IMR-90 (cell line): Measurements from ENCODE around the gene CDADC1. TPM values are rescaled to one million over a fixed set of nuclear protein-coding genes. Genes with fewer than 3 reads are reported as not detected.

Source experiments
- ATAC-seq: fragments of 200-7000 bp; cut with Tn5 transposase; 2 replicates; pipeline ENCODE4 v1.9.1; 2020; ENCODE audit warnings: low read depth, mild to moderate bottlenecking, moderate library complexity
- BruUV-seq: library from RNA; stranded (reverse); fragments of 400-500 nt; replicated peaks from 2 replicates; lab custom pipeline; 2021; lab: Mats Ljungman, UMichigan
- CTCF ChIA-PET: fragments of 300-600 bp; formaldehyde crosslinking; extraction: SDS; loops from one replicate; lab custom pipeline; 2021; ENCODE audit warnings: antibody characterized with exemption; lab: Yijun Ruan, JAX
- POLR2A ChIA-PET: fragments of 300-600 bp; sonication (Branson Sonifier 250); formaldehyde crosslinking; loops from one replicate; lab custom pipeline; 2022; ENCODE audit warnings: antibody characterized with exemption; ENCODE audit not compliant: unreplicated experiment; lab: Charles Lee
- DNase-seq: peaks from one replicate; pipeline ENCODE4 v3.0.0; 2013
- H2AFZ ChIP-seq: replicated peaks from 2 replicates; pipeline ENCODE3; 2013; ENCODE audit warnings: low read length, mild to moderate bottlenecking; ENCODE audit not compliant: poor library complexity
- H2AK5ac ChIP-seq: 2 replicates; pipeline ENCODE4 v1.6.1; 2013; ENCODE audit warnings: low read depth, low read length, inconsistent platforms
- H2AK9ac ChIP-seq: replicated peaks from 2 replicates; pipeline ENCODE3; 2013; ENCODE audit warnings: mild to moderate bottlenecking, low read depth, low read length, moderate library complexity; ENCODE audit not compliant: poor library complexity
- H2BK120ac ChIP-seq: 2 replicates; pipeline ENCODE4 v1.6.1; 2013; ENCODE audit warnings: low read depth, low read length, inconsistent platforms
- H2BK15ac ChIP-seq: 3 replicates; pipeline ENCODE4 v1.6.1; 2013; ENCODE audit warnings: low read depth, low read length, inconsistent platforms
- H2BK20ac ChIP-seq: 2 replicates; pipeline ENCODE4 v1.6.1; 2013; ENCODE audit warnings: low read depth, mild to moderate bottlenecking, inconsistent platforms, low read length, moderate library complexity
- H2BK5ac ChIP-seq: 2 replicates; pipeline ENCODE4 v1.6.1; 2013; ENCODE audit warnings: mild to moderate bottlenecking, low read depth, low read length, inconsistent platforms; ENCODE audit not compliant: poor library complexity, severe bottlenecking
- H3K14ac ChIP-seq: replicated peaks from 2 replicates; pipeline ENCODE4 v1.6.1; 2013; ENCODE audit warnings: low read depth, low read length, inconsistent platforms
- H3K18ac ChIP-seq: 2 replicates; pipeline ENCODE4 v1.6.1; 2013; ENCODE audit warnings: low read depth, low read length, control low read depth
- H3K23ac ChIP-seq: 2 replicates; pipeline ENCODE4 v1.6.1; 2013; ENCODE audit warnings: low read depth, low read length, inconsistent platforms
- H3K27ac ChIP-seq: 2 replicates; pipeline ENCODE4 v1.5.1; 2013; ENCODE audit warnings: mild to moderate bottlenecking, control low read depth, low read length; ENCODE audit not compliant: insufficient read depth
- H3K27me3 ChIP-seq: 2 replicates; pipeline ENCODE4 v1.6.1; 2013; ENCODE audit warnings: low read length; ENCODE audit not compliant: control insufficient read depth, insufficient read depth
- H3K36me3 ChIP-seq: 2 replicates; pipeline ENCODE4 v1.6.1; 2013; ENCODE audit warnings: low read length, mixed read lengths; ENCODE audit not compliant: control insufficient read depth, insufficient read depth
- H3K4ac ChIP-seq: 2 replicates; pipeline ENCODE4 v1.6.1; 2013; ENCODE audit warnings: low read depth, low read length, inconsistent platforms
- H3K4me1 ChIP-seq: 2 replicates; pipeline ENCODE4 v1.6.1; 2013; ENCODE audit warnings: low read length, mixed read lengths; ENCODE audit not compliant: control insufficient read depth, insufficient read depth
- H3K4me2 ChIP-seq: 2 replicates; pipeline ENCODE4 v1.6.1; 2013; ENCODE audit warnings: low read depth, mild to moderate bottlenecking, control low read depth, low read length, moderate library complexity
- H3K4me3 ChIP-seq: 2 replicates; pipeline ENCODE4 v1.5.1; 2013; ENCODE audit warnings: low read depth, mild to moderate bottlenecking, control low read depth, low read length, moderate library complexity; ENCODE audit not compliant: insufficient read depth
- H3K56ac ChIP-seq: 2 replicates; pipeline ENCODE4 v1.6.1; 2013; ENCODE audit warnings: low read length, inconsistent platforms; ENCODE audit not compliant: insufficient read depth; ENCODE audit errors: extremely low read depth
- H3K79me1 ChIP-seq, 2 experiments: 2 replicates each; pipeline ENCODE4 v1.6.1; 2013; ENCODE audit warnings: low read length in 2 of 2, inconsistent platforms in 1 of 2, low read depth in 1 of 2
- H3K9ac ChIP-seq: 2 replicates; pipeline ENCODE4 v1.6.1; 2013; ENCODE audit warnings: low read depth, low read length, control low read depth
- H3K9me1 ChIP-seq: 2 replicates; pipeline ENCODE4 v1.6.1; 2013; ENCODE audit warnings: low read length, inconsistent platforms; ENCODE audit not compliant: insufficient read depth
- H3K9me3 ChIP-seq: 2 replicates; pipeline ENCODE4 v1.6.1; 2013; ENCODE audit warnings: low read length; ENCODE audit not compliant: control insufficient read depth, insufficient read depth
- H4K20me1 ChIP-seq: 2 replicates; pipeline ENCODE4 v1.6.1; 2013; ENCODE audit warnings: low read length, inconsistent platforms; ENCODE audit not compliant: insufficient read depth
- H4K5ac ChIP-seq: 2 replicates; pipeline ENCODE4 v1.6.1; 2013; ENCODE audit warnings: mild to moderate bottlenecking, low read depth, low read length, control low read depth
- H4K8ac ChIP-seq, 2 experiments: 2 replicates each; pipeline ENCODE4 v1.6.1; 2013; ENCODE audit warnings: low read depth in 2 of 2, low read length in 2 of 2, control low read depth in 1 of 2, inconsistent platforms in 1 of 2
- H4K91ac ChIP-seq: 2 replicates; pipeline ENCODE4 v1.6.1; 2013; ENCODE audit warnings: low read depth, low read length, inconsistent platforms; ENCODE audit not compliant: insufficient read depth
- BHLHE40 ChIP-seq: fragments of 150-350 bp; IDR thresholded peaks from 2 replicates; pipeline ENCODE4 v1.6.1; 2016; ENCODE audit warnings: mild to moderate bottlenecking, low read depth, low read length
- CEBPB ChIP-seq: IDR thresholded peaks from 2 replicates; pipeline ENCODE4 v1.6.1; 2012; ENCODE audit warnings: low read depth, low read length, improper control_type of control experiment
- CHD1 ChIP-seq: IDR thresholded peaks from 2 replicates; pipeline ENCODE4 v1.6.1; 2012; ENCODE audit warnings: low read depth, low read length, improper control_type of control experiment
- CTCF ChIP-seq: conservative IDR thresholded peaks from 2 replicates; pipeline ENCODE4 v1.5.1; 2012; ENCODE audit warnings: mild to moderate bottlenecking, low read depth, low read length, improper control_type of control experiment
- FOS ChIP-seq: fragments of 150-350 bp; IDR thresholded peaks from 2 replicates; pipeline ENCODE4 v1.6.1; 2016; ENCODE audit warnings: low read depth, low read length
- MAFK ChIP-seq: IDR thresholded peaks from 2 replicates; pipeline ENCODE4 v1.6.1; 2012; ENCODE audit warnings: low read depth, low read length, improper control_type of control experiment
- MAZ ChIP-seq: IDR thresholded peaks from 2 replicates; pipeline ENCODE4 v1.6.1; 2012; ENCODE audit warnings: low read depth, mild to moderate bottlenecking, low read length, improper control_type of control experiment, moderate library complexity, borderline replicate concordance
- MXI1 ChIP-seq: IDR thresholded peaks from 2 replicates; pipeline ENCODE4 v1.6.1; 2012; ENCODE audit warnings: low read depth, mild to moderate bottlenecking, low read length, moderate library complexity, borderline replicate concordance
- NFE2L2 ChIP-seq: fragments of 150-350 bp; IDR thresholded peaks from 2 replicates; pipeline ENCODE4 v1.6.1; 2016; ENCODE audit warnings: low read depth, mild to moderate bottlenecking, low read length
- POLR2A ChIP-seq: IDR thresholded peaks from 2 replicates; pipeline ENCODE4 v1.6.1; 2012; ENCODE audit warnings: mild to moderate bottlenecking, low read depth, low read length
- RAD21 ChIP-seq: IDR thresholded peaks from 2 replicates; pipeline ENCODE4 v1.6.1; 2012; ENCODE audit warnings: low read length, improper control_type of control experiment
- RCOR1 ChIP-seq: IDR thresholded peaks from 2 replicates; pipeline ENCODE4 v1.6.1; 2012; ENCODE audit warnings: mild to moderate bottlenecking, low read length, improper control_type of control experiment; ENCODE audit not compliant: insufficient replicate concordance
- RFX5 ChIP-seq: IDR thresholded peaks from 2 replicates; pipeline ENCODE4 v1.8.0; 2012; ENCODE audit warnings: low read depth, mild to moderate bottlenecking, low read length, moderate library complexity
- SMC3 ChIP-seq: fragments of 150-350 bp; IDR thresholded peaks from 2 replicates; pipeline ENCODE4 v1.6.1; 2016; ENCODE audit warnings: low read depth, mild to moderate bottlenecking, antibody characterized with exemption, low read length, moderate library complexity
- USF2 ChIP-seq: fragments of 150-350 bp; IDR thresholded peaks from 2 replicates; pipeline ENCODE4 v1.6.1; 2017; ENCODE audit warnings: mild to moderate bottlenecking, antibody characterized with exemption, low read length, low read depth
- WGBS, 2 experiments: methylation state at CpG; one replicate each; pipeline versions ENCODE4 v1.1.5 to v1.1.7; 2013; ENCODE audit warnings: missing lambda C conversion rate in 2 of 2; ENCODE audit not compliant: insufficient read length in 1 of 2; ENCODE audit errors: extremely low coverage in 2 of 2; 5-methylcytosine and 5-hydroxymethylcytosine counted together
- dilution Hi-C: fragments of 300-500 bp; cut with HindIII; formaldehyde crosslinking; loops from one replicate; pipeline ENCODE4 v1.14.3; 2018; ENCODE audit warnings: low sequenced_read_pairs; ENCODE audit not compliant: unreplicated experiment
- in situ Hi-C: fragments of 300-500 bp; cut with MboI; formaldehyde crosslinking; loops from 3 replicates; pipeline ENCODE4 v1.14.3; 2019; ENCODE audit warnings: low sequenced_read_pairs, inconsistent platforms, mixed read lengths
- intact Hi-C: fragments of 100-400 bp; cut with micrococcal nuclease; formaldehyde crosslinking; loops from 2 replicates; pipeline ENCODE4 v1.10.0; 2022
- polyA plus RNA-seq, 3 experiments: library from polyadenylated mRNA; depleted of rRNA; stranded (reverse); fragments of >200 nt; gene quantifications; 2 replicates each; pipeline ENCODE4 v1.2.3, GENCODE V29; 2012; ENCODE audit warnings: low replicate concordance in 1 of 3
- total RNA-seq: library from RNA; depleted of rRNA; stranded (reverse); fragments of >200 nt; gene quantifications from 2 replicates; pipeline ENCODE4 v1.2.3, GENCODE V29; 2012
- TF ChIP-seq, protein P1 (sequence below): fragments of 150-350 bp; IDR thresholded peaks from 2 replicates; pipeline ENCODE4 v1.6.1; 2016; ENCODE audit warnings: low read depth, mild to moderate bottlenecking, low read length, moderate library complexity, borderline replicate concordance

The CDADC1 gene
- total and polyA plus RNA-seq, 2 of the 4 experiments (the other 2 are of a cell fraction), result 0.54 to 2.6 TPM

- Histone ChIP-seq H3K4me1 (no peaks in the 10 kb centered on the region), H3K36me3 (no peaks in the 10 kb centered on the region), H3K9me3 (no peaks in the 10 kb centered on the region)
These were observed 40.3 kb downstream of the CDADC1 start for GRCh38 chr13:49287995-49288394.

More at GRCh38 chr13:49287995-49288394, 40.3 kb downstream of the CDADC1 start:
- CTCF ChIA-PET, result no interaction called here
- Histone ChIP-seq H2BK5ac (no peak overlapping the region), H3K4me2 (no peak overlapping the region), H4K8ac (no peak overlapping the region), H3K27ac (no peak overlapping the region), H4K5ac (no peak overlapping the region), H3K9me1 (no peaks in the 10 kb centered on the region), H2AK9ac (no peak overlapping the region), H3K27me3 (no peaks in the 10 kb centered on the region), H2BK120ac (no peak overlapping the region), H3K4me3 (no peak overlapping the region), H3K9ac (no peak overlapping the region), H2BK15ac (no peak overlapping the region), H3K18ac (no peak overlapping the region), H3K23ac (no peak overlapping the region), H4K91ac (no peak overlapping the region), H3K56ac (no peak overlapping the region), H2AFZ (no peak overlapping the region), H4K20me1 (no peaks in the 10 kb centered on the region), H2BK20ac (no peak overlapping the region), H3K4ac (no peak overlapping the region), H3K14ac (no peak overlapping the region), H2AK5ac (no peak overlapping the region), H3K79me1 (no peaks in the 10 kb centered on the region)
- no TSS peak for BruUV-seq
- DNase-seq (no peak), ATAC-seq (no peak)
- intact Hi-C loops, result no loop called here
- POLR2A ChIA-PET, result no interaction called here
- no CpG with 5 or more reads among the region's 1 CpG for WGBS, 2 experiments
- dilution Hi-C loops, result no loop called here
- in situ Hi-C loops, result no loop called here
- TF ChIP-seq CTCF (no peak), RFX5 (no peak), POLR2A (no peak), SMC3 (no peak), USF2 (no peak), RAD21 (no peak), BHLHE40 (no peak), MAFK (no peak), NFE2L2 (no peak), FOS (no peak), RCOR1 (no peak), CHD1 (no peak), MAZ (no peak), CEBPB (no peak), MXI1 (no peak)
- TF ChIP-seq, protein P1, sequence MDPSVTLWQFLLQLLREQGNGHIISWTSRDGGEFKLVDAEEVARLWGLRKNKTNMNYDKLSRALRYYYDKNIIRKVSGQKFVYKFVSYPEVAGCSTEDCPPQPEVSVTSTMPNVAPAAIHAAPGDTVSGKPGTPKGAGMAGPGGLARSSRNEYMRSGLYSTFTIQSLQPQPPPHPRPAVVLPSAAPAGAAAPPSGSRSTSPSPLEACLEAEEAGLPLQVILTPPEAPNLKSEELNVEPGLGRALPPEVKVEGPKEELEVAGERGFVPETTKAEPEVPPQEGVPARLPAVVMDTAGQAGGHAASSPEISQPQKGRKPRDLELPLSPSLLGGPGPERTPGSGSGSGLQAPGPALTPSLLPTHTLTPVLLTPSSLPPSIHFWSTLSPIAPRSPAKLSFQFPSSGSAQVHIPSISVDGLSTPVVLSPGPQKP, result no peak
